Tibial artery (tissue), 4 donors: Measurements from ENCODE around the gene ZMIZ2.
"Not testable (repeated sequence)": the region's sequence is repeated elsewhere in the genome, so short reads cannot be mapped to it uniquely, and the experiment has no call there.

Experiments
- DNase-seq, 2 donors: peaks; one replicate each; pipeline ENCODE4 v3.0.0-alpha.2; 2019
- H3K27ac ChIP-seq, 2 donors: fragments of 200-600 bp; sonication (generic) in 1 of 2; 1 replicate in 1 of 2; 2 replicates in 1 of 2; pipeline ENCODE4 v1.5.1; 2018 to 2019; ENCODE audit warnings: mild to moderate bottlenecking in 1 of 2
- H3K27me3 ChIP-seq, 2 donors: fragments of 200-600 bp; sonication (generic) in 1 of 2; one replicate each; pipeline versions ENCODE4 v1.5.1 to v1.6.0; 2016 to 2019
- H3K36me3 ChIP-seq, 3 donors: fragments of 200-600 bp; sonication (generic) in 2 of 3; one replicate each; pipeline ENCODE4 v1.5.1; 2016 to 2019; ENCODE audit warnings: mild to moderate bottlenecking in 2 of 3
- H3K4me1 ChIP-seq, 4 donors: fragments of 200-600 bp; sonication (generic) in 2 of 4; 1 replicate in 3 of 4; 2 replicates in 1 of 4; pipeline ENCODE4 v1.5.1; 2016 to 2019
- H3K4me3 ChIP-seq, 2 donors: fragments of 200-600 bp; sonication (generic) in 1 of 2; 1 replicate in 1 of 2; 2 replicates in 1 of 2; pipeline ENCODE4 v1.5.1; 2018 to 2019; ENCODE audit warnings: mild to moderate bottlenecking in 2 of 2
- H3K9me3 ChIP-seq, 3 donors: fragments of 200-600 bp; sonication (generic) in 1 of 3; one replicate each; pipeline ENCODE4 v1.5.1; 2016 to 2019
- intact Hi-C: fragments of 100-400 bp; cut with DNase I; formaldehyde crosslinking; loops from one replicate; pipeline ENCODE4 v1.15.0; 2023; ENCODE audit warnings: low total_unique reads
- TF ChIP-seq, protein P1 (sequence below), 2 experiments: fragments of 200-600 bp in 1 of 2; fragments of 450-650 bp in 1 of 2; IDR thresholded peaks; one replicate each; pipeline ENCODE4 v1.5.1; 2017 to 2019; ENCODE audit warnings: antibody characterized with exemption in 2 of 2, mild to moderate bottlenecking in 1 of 2, moderate library complexity in 1 of 2

Gene ZMIZ2

GRCh38 chr7:44724276-44724675 is 24.4 kb upstream of the ZMIZ2 start:
- intact Hi-C loops: no loop called here
- Histone ChIP-seq H3K36me3 (no peaks in the 10 kb centered on the region), H3K4me1 (no peaks in the 10 kb centered on the region), H3K27ac (no peak overlapping the region), H3K9me3 (peaks cover 0 to 2% (median 0%) of the 10 kb centered on the region in 3 donors), H3K27me3 (no peaks in the 10 kb centered on the region), H3K4me3 (no peak overlapping the region)
- TF ChIP-seq, protein P1, sequence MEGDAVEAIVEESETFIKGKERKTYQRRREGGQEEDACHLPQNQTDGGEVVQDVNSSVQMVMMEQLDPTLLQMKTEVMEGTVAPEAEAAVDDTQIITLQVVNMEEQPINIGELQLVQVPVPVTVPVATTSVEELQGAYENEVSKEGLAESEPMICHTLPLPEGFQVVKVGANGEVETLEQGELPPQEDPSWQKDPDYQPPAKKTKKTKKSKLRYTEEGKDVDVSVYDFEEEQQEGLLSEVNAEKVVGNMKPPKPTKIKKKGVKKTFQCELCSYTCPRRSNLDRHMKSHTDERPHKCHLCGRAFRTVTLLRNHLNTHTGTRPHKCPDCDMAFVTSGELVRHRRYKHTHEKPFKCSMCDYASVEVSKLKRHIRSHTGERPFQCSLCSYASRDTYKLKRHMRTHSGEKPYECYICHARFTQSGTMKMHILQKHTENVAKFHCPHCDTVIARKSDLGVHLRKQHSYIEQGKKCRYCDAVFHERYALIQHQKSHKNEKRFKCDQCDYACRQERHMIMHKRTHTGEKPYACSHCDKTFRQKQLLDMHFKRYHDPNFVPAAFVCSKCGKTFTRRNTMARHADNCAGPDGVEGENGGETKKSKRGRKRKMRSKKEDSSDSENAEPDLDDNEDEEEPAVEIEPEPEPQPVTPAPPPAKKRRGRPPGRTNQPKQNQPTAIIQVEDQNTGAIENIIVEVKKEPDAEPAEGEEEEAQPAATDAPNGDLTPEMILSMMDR (IDR thresholded peaks at IDR 0.05): no peak
- DNase-seq: no peak

- H3K9me3 ChIP-seq, H3K36me3 ChIP-seq, H3K27me3 ChIP-seq, intact Hi-C loops, H3K27ac ChIP-seq, DNase-seq, H3K4me3 ChIP-seq, H3K4me1 ChIP-seq: not testable (repeated sequence)
Observed at GRCh38 chr7:44726250-44726649, 22.4 kb upstream of the ZMIZ2 start.

GRCh38 chr7:44727158-44727936 is 21.3 kb upstream of the ZMIZ2 start:
- TF ChIP-seq, protein P1 (IDR thresholded peaks at IDR 0.05): no peak
- Histone ChIP-seq H3K36me3 (no peaks in the 10 kb centered on the region), H3K4me3 (no peak overlapping the region), H3K27me3 (no peaks in the 10 kb centered on the region), H3K27ac (no peak overlapping the region), H3K4me1 (no peaks in the 10 kb centered on the region), H3K9me3 (no peaks in the 10 kb centered on the region)
- intact Hi-C loops: no loop called here
- DNase-seq: no peak

- Histone ChIP-seq H3K4me3 (no peak overlapping the region), H3K9me3 (no peaks in the 10 kb centered on the region), H3K27ac (no peak overlapping the region), H3K36me3 (no peaks in the 10 kb centered on the region), H3K27me3 (no peaks in the 10 kb centered on the region), H3K4me1 (no peaks in the 10 kb centered on the region)
- intact Hi-C loops: no loop called here
- DNase-seq: no peak
- TF ChIP-seq, protein P1 (IDR thresholded peaks at IDR 0.05): no peak
Observed at GRCh38 chr7:44727937-44728262, 20.7 kb upstream of the ZMIZ2 start.

DNA sequence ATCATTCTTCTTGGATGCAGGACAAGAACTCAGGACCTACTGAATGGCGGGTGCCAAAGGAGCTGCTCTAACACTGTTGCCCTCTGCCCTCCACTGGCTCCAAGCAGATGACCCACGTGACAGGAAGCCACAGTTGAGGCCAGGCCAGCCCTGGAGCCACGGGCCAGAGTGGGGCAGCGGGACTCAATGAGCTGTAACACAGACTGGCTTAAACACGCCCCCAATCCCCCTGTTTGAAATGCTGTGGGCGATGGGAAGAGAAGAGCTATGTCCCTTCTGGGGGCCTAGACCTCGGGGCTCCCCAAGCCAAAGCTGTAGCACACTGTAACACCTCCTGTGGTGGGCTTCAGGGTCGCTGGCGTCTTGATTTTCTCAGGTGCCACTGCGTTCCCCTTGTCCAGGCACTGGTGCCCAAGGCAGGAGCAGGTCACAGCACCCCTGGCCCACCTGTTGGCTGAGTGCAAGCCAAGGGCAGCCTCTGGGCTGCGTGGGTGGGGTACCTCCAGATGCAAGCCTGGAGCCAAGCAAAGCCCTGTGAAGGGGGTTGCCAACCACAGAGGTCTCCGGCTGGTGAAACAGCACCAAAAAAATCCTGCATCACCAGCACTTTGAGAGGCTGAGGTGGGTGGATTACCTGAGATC is 18.6 kb upstream of the ZMIZ2 start:
- no peak overlapping the region for H3K4me3 ChIP-seq
- H3K36me3 ChIP-seq: no peaks in the 10 kb centered on the region
- TF ChIP-seq, protein P1 (IDR thresholded peaks at IDR 0.05): no peak
- intact Hi-C loops: no loop called here
- H3K27ac ChIP-seq: no peak overlapping the region
- H3K9me3 ChIP-seq: no peaks in the 10 kb centered on the region
- no peak for DNase-seq
- no peaks in the 10 kb centered on the region for H3K27me3 ChIP-seq
- H3K4me1 ChIP-seq: no peaks in the 10 kb centered on the region

DNA sequence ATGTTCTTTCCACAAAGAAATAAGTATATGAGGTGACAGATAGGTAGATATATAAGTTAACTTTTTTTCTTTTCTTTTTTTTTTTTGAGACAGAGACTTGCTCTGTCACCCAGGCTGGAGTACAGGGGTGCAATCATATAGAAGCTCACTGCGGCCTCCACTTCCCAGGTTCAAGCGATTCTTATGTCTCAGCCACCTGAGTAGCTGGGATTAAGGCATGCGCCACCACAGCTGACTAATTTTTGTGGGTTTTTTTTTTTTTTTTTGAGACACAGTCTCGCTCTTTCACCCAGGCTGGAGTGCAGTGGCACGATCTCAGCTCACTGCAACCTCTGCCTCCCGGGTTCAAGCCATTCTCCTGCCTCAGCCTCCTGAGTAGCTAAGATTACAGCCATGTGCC is 15.7 kb upstream of the ZMIZ2 start:
- H3K4me1 ChIP-seq, H3K36me3 ChIP-seq, H3K9me3 ChIP-seq, DNase-seq, H3K27me3 ChIP-seq, H3K4me3 ChIP-seq, H3K27ac ChIP-seq, intact Hi-C loops: not testable (repeated sequence)
